GM18907 (cell line): ENCODE measurements around the gene UVSSA.
"Not testable (repeated sequence)": the region's sequence is repeated elsewhere in the genome, so short reads cannot be mapped to it uniquely, and the experiment has no call there.

Experiments
- ATAC-seq: cut with Tn5 transposase; IDR thresholded peaks from one replicate; pipeline ENCODE4 v1.9.1; 2021; ENCODE audit warnings: mild to moderate bottlenecking, moderate library complexity; ENCODE audit not compliant: unreplicated experiment

Gene UVSSA

GRCh38 chr4:1362521-1362920 is 15.5 kb downstream of the UVSSA start:
- no peak for ATAC-seq

- ATAC-seq: no peak
These were observed 16.5 kb downstream of the UVSSA start for GRCh38 chr4:1363513-1363912.

- ATAC-seq: no peak
These were observed 17.2 kb downstream of the UVSSA start for GRCh38 chr4:1364217-1364616.

GRCh38 chr4:1364748-1365147 is 17.7 kb downstream of the UVSSA start:
- ATAC-seq: no peak

- ATAC-seq: no peak
These were observed 18.5 kb downstream of the UVSSA start for GRCh38 chr4:1365271-1366178.

GRCh38 chr4:1366371-1367229 is 19.6 kb downstream of the UVSSA start:
- no peak for ATAC-seq

GRCh38 chr4:1367230-1367935 is 20.4 kb downstream of the UVSSA start:
- no peak for ATAC-seq

GRCh38 chr4:1367936-1368289 is 20.9 kb downstream of the UVSSA start:
- ATAC-seq: no peak

GRCh38 chr4:1368421-1369090 is 21.5 kb downstream of the UVSSA start:
- ATAC-seq: no peak

GRCh38 chr4:1369091-1369450 is 22.1 kb downstream of the UVSSA start:
- no peak for ATAC-seq

- ATAC-seq: no peak
These were observed 22.6 kb downstream of the UVSSA start for GRCh38 chr4:1369479-1370079.

GRCh38 chr4:1370321-1371124 is 23.5 kb downstream of the UVSSA start:
- no peak for ATAC-seq

- no peak for ATAC-seq
These were observed 24.5 kb downstream of the UVSSA start for GRCh38 chr4:1371176-1372165.

- ATAC-seq: not testable (repeated sequence)
These were observed 25.6 kb downstream of the UVSSA start for GRCh38 chr4:1372576-1372975.

- ATAC-seq: no peak
These were observed 27.1 kb downstream of the UVSSA start for GRCh38 chr4:1373892-1374705.

- no peak for ATAC-seq
These were observed 27.7 kb downstream of the UVSSA start for GRCh38 chr4:1374706-1375045.

GRCh38 chr4:1375051-1375721 is 28.2 kb downstream of the UVSSA start:
- ATAC-seq: no peak
